HL-60/S4 (cell line): ENCODE measurements around the gene ALPP.
"Not testable (repeated sequence)": the region's sequence is repeated elsewhere in the genome, so short reads cannot be mapped to it uniquely, and the experiment has no call there.

Experiments
- in situ Hi-C: fragments of 300-500 bp; cut with MboI; formaldehyde crosslinking; loops from 2 replicates; pipeline ENCODE4 v1.14.3; 2022; ENCODE audit warnings: low sequenced_read_pairs

The ALPP gene

GRCh38 chr2:232379610-232380590 is 1.3 kb downstream of the ALPP start:
- in situ Hi-C loops: not testable (repeated sequence)

GRCh38 chr2:232381204-232382031 is 2.9 kb downstream of the ALPP start:
- in situ Hi-C loops: not testable (repeated sequence)

GRCh38 chr2:232382331-232383225 is 4.0 kb downstream of the ALPP start:
- in situ Hi-C loops: no loop called here

- in situ Hi-C loops: no loop called here
These were observed 5.9 kb downstream of the ALPP start for GRCh38 chr2:232384466-232384865.

- in situ Hi-C loops: not testable (repeated sequence)
These were observed 6.5 kb downstream of the ALPP start for GRCh38 chr2:232385058-232385457.

GRCh38 chr2:232385660-232386489 is 7.3 kb downstream of the ALPP start:
- in situ Hi-C loops: no loop called here

GRCh38 chr2:232386490-232386739 is 7.9 kb downstream of the ALPP start:
- in situ Hi-C loops: no loop called here

GRCh38 chr2:232386740-232387450 is 8.3 kb downstream of the ALPP start:
- in situ Hi-C loops: no loop called here

GRCh38 chr2:232387451-232388171 is 9.1 kb downstream of the ALPP start:
- in situ Hi-C loops: no loop called here

- in situ Hi-C loops: no loop called here
These were observed 9.9 kb downstream of the ALPP start for GRCh38 chr2:232388324-232388891.

GRCh38 chr2:232389327-232389726 is 10.8 kb downstream of the ALPP start:
- in situ Hi-C loops: no loop called here

- in situ Hi-C loops: no loop called here
These were observed 12.1 kb downstream of the ALPP start for GRCh38 chr2:232390661-232391060.

GRCh38 chr2:232393556-232393955 is 15.0 kb downstream of the ALPP start:
- in situ Hi-C loops: no loop called here

- in situ Hi-C loops: not testable (repeated sequence)
These were observed 15.9 kb downstream of the ALPP start for GRCh38 chr2:232394431-232394830.

- in situ Hi-C loops: no loop called here
These were observed 17.0 kb downstream of the ALPP start for GRCh38 chr2:232395586-232395985.

GRCh38 chr2:232396683-232397082 is 18.1 kb downstream of the ALPP start:
- in situ Hi-C loops: no loop called here

GRCh38 chr2:232398293-232399034 is 19.9 kb downstream of the ALPP start:
- in situ Hi-C loops: no loop called here
